MG63 (cell line): ENCODE results near the gene DNAH10. TPM values are rescaled to one million over a fixed set of nuclear protein-coding genes. Genes with fewer than 3 reads are reported as not detected.

Experiments
- DNase-seq: peaks from one replicate; pipeline ENCODE4 v3.0.0-alpha.2; 2020
- H3K27me3 ChIP-seq: fragments of 250-450 bp; sonication (Bioruptor Pico); 2 replicates; pipeline ENCODE4 v1.5.1; 2020; ENCODE audit warnings: mild to moderate bottlenecking, moderate library complexity
- H3K36me3 ChIP-seq: fragments of 250-450 bp; sonication (Bioruptor Pico); 2 replicates; pipeline ENCODE4 v1.5.1; 2020; ENCODE audit warnings: mild to moderate bottlenecking, moderate library complexity
- H3K4me3 ChIP-seq: fragments of 250-450 bp; sonication (Bioruptor Pico); 2 replicates; pipeline ENCODE4 v1.5.1; 2020; ENCODE audit warnings: mild to moderate bottlenecking, moderate library complexity
- H3K9me3 ChIP-seq: fragments of 250-450 bp; sonication (Bioruptor Pico); 2 replicates; pipeline ENCODE4 v1.5.1; 2020; ENCODE audit warnings: mild to moderate bottlenecking, moderate library complexity
- total RNA-seq: library from RNA; depleted of rRNA; stranded (reverse); fragments of >200 nt; shearing (Covaris generic); gene quantifications from 2 replicates; pipeline ENCODE4 v1.2.3, GENCODE V29; 2014; ENCODE audit warnings: low replicate concordance; rRNA removed

DNAH10 gene, protein sequence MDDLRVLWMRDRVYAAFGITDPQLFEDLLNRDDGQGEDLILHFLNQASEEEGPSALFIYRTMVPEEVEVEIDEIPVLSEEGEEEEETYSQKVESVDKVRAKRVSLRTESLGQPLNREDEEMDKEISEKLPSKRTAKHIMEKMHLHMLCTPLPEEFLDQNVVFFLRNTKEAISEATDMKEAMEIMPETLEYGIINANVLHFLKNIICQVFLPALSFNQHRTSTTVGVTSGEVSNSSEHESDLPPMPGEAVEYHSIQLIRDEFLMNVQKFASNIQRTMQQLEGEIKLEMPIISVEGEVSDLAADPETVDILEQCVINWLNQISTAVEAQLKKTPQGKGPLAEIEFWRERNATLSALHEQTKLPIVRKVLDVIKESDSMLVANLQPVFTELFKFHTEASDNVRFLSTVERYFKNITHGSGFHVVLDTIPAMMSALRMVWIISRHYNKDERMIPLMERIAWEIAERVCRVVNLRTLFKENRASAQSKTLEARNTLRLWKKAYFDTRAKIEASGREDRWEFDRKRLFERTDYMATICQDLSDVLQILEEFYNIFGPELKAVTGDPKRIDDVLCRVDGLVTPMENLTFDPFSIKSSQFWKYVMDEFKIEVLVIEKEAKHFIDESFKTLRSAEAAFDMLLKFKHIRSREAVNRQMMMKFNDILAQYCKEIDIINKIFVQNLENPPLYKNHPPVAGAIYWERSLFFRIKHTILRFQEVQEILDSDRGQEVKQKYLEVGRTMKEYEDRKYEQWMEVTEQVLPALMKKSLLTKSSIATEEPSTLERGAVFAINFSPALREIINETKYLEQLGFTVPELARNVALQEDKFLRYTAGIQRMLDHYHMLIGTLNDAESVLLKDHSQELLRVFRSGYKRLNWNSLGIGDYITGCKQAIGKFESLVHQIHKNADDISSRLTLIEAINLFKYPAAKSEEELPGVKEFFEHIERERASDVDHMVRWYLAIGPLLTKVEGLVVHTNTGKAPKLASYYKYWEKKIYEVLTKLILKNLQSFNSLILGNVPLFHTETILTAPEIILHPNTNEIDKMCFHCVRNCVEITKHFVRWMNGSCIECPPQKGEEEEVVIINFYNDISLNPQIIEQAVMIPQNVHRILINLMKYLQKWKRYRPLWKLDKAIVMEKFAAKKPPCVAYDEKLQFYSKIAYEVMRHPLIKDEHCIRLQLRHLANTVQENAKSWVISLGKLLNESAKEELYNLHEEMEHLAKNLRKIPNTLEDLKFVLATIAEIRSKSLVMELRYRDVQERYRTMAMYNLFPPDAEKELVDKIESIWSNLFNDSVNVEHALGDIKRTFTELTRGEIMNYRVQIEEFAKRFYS (N-terminal part only)
- total RNA-seq: 0.25 and 0.40 TPM in 2 replicates

DNA sequence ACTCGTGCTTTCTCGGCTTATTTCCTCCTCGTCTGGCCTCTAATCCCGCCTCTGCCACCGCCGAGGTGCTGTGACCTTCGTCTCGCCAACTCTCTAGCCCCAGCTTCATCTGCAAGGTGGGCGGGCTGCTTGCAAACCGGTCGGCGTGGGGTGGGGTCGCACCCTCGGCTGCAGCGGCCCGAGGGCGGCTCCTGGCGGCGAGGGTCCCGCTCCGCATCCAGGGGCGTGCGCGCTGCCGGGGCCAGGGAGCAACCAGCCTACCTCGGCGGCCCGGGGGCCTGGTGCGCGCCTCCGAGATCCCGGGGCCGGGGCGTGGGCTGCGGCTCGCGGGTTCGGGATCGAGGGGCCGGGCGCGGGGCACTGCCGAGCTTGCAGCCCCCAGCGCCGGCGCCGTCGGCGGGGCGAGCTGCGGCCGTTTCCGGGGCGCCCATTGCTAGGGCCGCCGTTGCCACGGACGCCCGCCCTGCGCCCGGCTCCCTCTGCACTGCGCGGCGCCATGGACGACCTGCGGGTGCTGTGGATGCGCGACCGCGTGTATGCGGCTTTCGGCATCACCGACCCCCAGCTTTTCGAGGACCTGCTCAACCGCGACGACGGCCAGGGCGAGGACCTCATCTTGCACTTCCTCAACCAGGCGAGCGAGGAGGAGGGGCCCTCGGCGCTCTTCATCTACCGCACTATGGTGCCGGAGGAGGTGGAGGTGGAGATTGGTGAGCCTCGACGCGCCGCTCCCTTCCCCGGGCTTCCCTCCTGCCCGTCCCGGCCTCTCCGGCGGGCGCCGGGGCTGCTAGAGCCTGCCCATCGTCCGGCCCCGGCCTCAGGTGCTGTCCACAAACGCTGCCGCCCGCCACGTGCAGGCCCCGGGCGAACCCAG lies at the start of gene DNAH10:
Gene DNAH10 (plus strand): TSS at position 461 of the 874 bp plus-strand sequence. CDS start 36 bp downstream, at position 497.
- no peaks in the 10 kb centered on the region for H3K36me3 ChIP-seq
- no peak within 1 kb of the TSS for H3K4me3 ChIP-seq
- no peaks in the 10 kb centered on the region for H3K9me3 ChIP-seq
- H3K27me3 ChIP-seq: no peaks in the 10 kb centered on the region
- no peak for DNase-seq

DNA sequence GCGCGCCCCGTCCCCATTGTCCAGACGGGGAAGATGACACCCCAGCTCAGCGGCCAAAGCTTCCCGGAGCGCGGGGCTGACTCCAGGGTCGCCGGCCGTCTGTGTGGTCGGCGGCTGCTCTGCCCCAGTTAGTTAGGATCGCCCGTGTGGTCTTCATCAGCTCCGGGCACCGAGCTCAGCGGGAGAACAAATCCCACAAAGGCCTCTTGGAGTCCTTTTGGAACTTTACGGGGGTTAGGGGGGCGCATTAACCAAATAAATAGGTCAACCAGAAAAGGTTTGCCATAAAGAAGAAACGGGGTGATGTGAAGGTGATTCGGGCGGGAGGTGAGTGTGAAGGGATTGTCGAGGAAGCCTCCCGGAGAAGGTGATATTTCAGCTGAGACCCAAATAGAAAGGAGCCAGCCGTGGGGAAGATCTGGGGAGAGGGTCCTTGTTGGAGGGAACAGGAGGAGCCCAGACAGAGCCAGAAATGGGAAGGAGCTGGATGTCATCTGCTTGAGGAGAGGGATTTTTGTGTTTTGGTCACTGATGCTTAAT lies 49.3 kb upstream of the DNAH10 start:
- no peak for DNase-seq
- H3K9me3 ChIP-seq: no peaks in the 10 kb centered on the region
- peak overlapping the region; percentile 83 for H3K4me3 ChIP-seq
- H3K27me3 ChIP-seq: no peaks in the 10 kb centered on the region
- H3K36me3 ChIP-seq: peaks cover 3% of the 10 kb centered on the region; the same call in 1 of the 2 replicates

DNA sequence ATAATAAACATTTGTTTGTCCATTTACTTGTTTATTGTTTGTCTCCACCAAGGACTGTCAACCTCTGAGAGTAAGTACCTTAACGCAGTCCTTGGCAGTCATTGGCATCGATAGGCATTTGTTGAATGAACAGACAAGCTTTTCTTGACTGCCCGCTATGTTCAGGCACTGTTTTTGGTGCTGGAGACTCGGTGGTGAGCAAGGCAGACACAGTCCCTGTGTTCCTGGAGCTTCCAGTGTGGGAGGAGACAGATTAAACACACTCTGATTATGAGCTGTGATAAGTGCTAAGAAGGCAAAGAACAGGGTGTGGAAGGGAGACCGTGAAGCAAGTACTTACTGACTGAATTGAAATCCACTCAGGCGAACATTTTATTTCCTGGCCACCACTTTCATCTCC lies 48.7 kb upstream of the DNAH10 start:
- DNase-seq: no peak
- H3K27me3 ChIP-seq: no peaks in the 10 kb centered on the region
- H3K36me3 ChIP-seq: peaks cover 3% of the 10 kb centered on the region
- no peaks in the 10 kb centered on the region for H3K9me3 ChIP-seq
- H3K4me3 ChIP-seq: peak overlapping the region; percentile 83

DNA sequence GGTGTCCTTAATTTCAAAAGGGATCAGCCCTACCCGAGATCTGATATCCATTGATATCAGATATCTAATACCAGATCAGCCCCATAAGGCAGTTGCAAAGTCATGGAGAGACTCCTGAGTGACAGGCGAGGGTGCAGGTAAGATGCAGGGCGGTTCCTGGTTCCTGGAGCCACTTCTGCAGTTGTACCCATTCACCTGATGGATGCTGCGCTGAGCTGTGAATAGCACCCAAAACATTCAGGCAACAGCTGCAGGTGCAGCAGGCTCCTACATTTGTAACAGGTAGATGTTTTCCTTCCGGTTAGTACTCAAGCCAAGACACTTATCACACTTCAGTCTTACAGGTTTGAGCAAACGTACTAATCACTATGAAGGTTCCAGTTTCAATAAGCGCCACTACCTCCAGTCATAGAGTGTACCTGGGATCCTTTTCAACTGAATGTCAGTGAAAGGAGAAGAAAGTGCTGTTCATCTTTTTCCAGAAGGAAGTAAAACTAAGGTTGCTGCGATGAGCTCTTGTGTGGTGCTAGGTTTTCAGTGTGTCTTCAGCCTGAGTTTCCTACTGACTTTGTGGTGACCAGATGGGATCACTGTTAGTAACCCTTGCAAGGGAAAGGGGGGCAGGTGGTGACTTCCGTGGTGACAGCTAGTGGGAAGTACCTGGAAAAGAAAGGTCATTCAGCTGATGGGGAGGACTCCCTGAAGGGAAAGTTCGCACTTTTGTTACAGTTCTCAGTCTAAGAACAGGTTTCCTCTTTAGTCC lies 48.1 kb upstream of the DNAH10 start:
- Histone ChIP-seq H3K9me3 (no peaks in the 10 kb centered on the region), H3K36me3 (peaks cover 9% of the 10 kb centered on the region), H3K4me3 (no peak overlapping the region), H3K27me3 (no peaks in the 10 kb centered on the region)
- no peak for DNase-seq

DNA sequence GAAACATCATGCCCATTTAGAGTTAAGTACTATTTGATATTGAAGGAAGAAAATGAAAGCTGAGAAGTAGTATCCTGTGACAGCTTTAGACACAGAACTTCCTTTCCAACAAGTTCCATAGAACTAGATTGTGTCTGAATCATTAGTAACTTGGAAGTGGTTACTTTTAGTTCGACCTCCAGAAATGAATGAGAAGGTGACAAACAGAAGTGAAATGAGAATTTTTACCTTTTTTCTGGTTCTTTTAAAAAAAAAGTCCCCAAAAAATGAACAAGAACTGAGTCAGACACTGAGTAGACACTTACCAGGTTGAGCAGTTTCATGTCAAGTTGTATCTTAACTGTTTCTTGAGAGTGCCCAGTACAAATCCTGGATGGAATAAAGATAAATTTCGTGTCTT lies 46.9 kb upstream of the DNAH10 start:
- H3K36me3 ChIP-seq: peaks cover 14% of the 10 kb centered on the region
- no peak for DNase-seq
- no peaks in the 10 kb centered on the region for H3K9me3 ChIP-seq
- H3K27me3 ChIP-seq: no peaks in the 10 kb centered on the region
- no peak overlapping the region for H3K4me3 ChIP-seq

DNA sequence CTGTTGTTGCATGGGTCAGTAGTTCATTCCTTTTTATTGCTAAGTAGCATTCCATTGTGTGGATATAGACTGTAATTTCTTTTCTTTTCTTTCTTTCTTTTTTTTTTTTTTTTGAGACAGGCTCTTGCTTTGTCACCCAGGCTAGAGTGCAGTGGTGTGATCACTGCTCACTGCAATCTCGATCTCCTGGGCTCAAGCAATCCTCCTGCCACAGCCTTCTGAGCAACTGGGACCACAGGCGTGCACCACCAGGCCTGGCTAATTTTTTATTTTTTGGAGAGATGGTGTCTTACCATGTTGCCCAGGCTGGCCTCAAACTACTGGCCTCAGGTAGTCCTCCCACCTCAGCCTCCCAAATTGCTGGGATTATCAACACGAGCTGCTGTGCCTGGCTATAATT lies 44.8 kb upstream of the DNAH10 start:
- H3K9me3 ChIP-seq: no peaks in the 10 kb centered on the region
- peaks cover 26% of the 10 kb centered on the region for H3K36me3 ChIP-seq
- H3K4me3 ChIP-seq: no peak overlapping the region
- H3K27me3 ChIP-seq: no peaks in the 10 kb centered on the region
- no peak for DNase-seq

DNA sequence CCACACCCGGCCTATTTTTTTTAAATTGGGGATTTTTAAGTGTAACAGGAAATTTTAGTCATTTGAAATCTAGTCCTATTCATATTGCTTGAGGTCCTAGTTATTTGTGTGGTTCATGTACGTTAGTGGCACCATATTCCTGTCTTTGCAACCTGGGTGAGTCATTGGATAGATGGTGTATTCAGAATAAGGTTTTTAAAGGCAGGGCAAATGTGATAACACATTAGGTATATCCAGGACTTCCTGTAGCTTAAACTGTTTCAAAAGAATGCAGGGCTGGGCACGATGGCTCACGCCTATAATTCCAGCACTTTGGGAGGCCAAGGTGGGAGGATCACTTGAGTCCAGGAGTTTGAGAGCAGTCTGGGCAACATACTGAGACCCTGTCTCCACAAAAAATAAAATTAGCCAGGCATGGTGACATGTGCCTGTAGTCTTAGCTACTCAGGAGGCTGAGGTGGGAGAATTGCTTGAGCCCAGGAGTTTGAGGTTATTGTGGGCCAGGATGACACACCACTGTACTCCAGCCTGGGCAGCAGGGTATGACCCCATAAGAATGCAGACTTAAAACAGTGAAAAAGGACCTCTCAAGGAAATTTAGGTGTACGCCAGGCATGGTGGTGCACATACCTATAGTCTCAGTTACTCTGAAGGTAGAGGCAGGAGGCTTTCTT lies 41.8 kb upstream of the DNAH10 start:
- Histone ChIP-seq H3K27me3 (no peaks in the 10 kb centered on the region), H3K36me3 (peaks cover 26% of the 10 kb centered on the region), H3K9me3 (no peaks in the 10 kb centered on the region), H3K4me3 (no peak overlapping the region)
- no peak for DNase-seq

DNA sequence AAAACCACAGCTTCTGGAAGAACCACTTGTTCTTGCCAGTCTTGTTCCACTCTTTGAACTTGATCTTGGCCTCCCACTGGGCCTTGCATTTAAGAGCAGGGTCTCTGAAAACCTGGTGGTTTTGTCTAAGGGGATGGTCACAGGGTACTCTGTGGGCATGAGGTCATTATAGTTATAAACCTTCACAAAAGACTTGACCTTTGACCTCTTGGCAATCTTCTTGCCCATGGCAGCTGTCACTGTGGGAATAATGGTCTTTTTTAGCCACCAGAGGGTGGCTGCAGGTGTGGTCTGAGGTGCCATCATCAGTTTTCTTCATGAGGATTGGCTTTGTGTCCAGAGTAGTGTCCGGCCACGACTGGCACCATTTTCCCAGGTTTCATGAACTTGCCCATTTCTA lies 40.9 kb upstream of the DNAH10 start:
- Histone ChIP-seq H3K4me3 (no peak overlapping the region), H3K27me3 (no peaks in the 10 kb centered on the region), H3K9me3 (no peaks in the 10 kb centered on the region), H3K36me3 (peaks cover 32% of the 10 kb centered on the region)
- no peak for DNase-seq

DNA sequence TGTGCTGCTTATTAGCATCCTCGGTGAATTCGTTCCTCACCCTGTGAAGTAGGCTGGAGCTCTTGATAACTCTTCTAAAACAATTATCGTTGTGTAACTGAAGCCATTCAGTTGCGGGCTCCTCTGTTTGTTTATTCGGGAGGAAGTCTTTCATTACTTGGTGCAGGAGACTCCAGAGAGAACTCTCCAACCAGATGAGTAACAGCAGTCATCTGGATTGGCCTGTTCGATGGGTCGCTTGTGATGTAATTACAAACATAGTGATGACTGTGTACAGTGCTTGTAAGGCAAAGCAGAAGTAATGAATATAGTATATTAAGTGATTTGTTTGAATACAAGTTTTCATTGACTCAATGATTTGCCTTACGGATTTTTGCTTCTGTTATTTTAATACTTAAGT lies 39.1 kb upstream of the DNAH10 start:
- Histone ChIP-seq H3K36me3 (peaks cover 44% of the 10 kb centered on the region), H3K9me3 (no peaks in the 10 kb centered on the region), H3K27me3 (no peaks in the 10 kb centered on the region), H3K4me3 (no peak overlapping the region)
- DNase-seq: no peak

DNA sequence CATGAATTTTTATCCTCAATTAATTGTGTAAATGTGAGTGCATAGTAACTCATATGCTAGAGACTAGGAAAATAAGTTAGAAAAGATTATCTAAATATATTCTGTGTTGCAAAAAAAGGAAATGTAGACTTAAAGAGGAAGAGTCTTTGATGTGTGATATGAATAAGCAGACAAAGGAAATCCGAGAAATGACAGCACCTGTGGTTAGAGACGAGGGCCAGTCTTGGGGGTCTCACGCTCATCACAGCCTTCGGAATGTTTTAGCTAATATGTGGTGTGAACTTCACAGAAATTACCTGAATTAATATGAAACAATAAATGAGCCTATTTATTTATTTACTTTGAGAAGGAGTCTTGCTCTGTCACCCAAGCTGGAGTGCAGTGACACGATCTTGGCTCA lies 38.3 kb upstream of the DNAH10 start:
- H3K4me3 ChIP-seq: no peak overlapping the region
- no peaks in the 10 kb centered on the region for H3K9me3 ChIP-seq
- no peaks in the 10 kb centered on the region for H3K27me3 ChIP-seq
- peaks cover 39% of the 10 kb centered on the region for H3K36me3 ChIP-seq
- no peak for DNase-seq

DNA sequence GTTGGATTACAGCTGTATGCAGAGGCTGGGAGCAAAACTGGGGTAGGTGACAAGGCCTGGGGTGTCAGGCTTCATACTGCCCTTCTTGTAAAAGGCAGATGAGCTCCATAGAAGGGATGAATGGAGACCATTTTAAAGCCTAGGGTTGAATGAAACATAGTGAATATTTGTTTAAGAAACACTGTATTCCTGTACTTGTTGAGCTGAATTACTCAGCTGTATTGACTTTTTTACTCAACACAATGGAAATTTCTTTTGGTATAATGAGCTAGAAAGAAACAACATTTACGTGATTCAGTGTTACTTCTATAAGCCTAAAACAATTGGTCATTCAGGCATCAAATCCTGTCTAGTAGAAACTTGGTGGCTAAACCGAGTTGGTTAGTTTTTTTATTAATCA lies 35.9 kb upstream of the DNAH10 start:
- Histone ChIP-seq H3K4me3 (no peak overlapping the region), H3K27me3 (no peaks in the 10 kb centered on the region), H3K36me3 (peaks cover 36% of the 10 kb centered on the region), H3K9me3 (no peaks in the 10 kb centered on the region)
- no peak for DNase-seq

DNA sequence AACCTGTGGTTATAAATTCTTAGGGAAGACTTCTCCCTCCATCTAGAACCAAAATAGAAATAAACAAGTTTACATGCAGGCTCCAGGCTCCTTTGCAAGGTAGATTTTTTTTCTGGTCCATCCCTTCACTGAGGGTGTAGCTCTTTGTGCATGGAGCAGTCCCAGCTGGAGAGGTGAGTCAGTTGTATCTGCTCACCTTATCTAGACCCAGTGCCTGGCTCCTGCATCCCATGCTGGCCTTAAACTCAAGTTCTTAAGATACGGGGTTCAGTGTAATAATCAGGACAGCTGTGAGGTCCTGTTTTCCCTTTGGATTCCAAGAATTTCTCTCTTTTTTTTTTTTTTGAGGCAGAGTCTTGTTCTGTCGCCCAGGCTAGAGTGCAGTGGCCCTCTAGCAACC lies 35.1 kb upstream of the DNAH10 start:
- H3K4me3 ChIP-seq: no peak overlapping the region
- DNase-seq: no peak
- H3K27me3 ChIP-seq: no peaks in the 10 kb centered on the region
- peaks cover 36% of the 10 kb centered on the region for H3K36me3 ChIP-seq
- H3K9me3 ChIP-seq: no peaks in the 10 kb centered on the region

DNA sequence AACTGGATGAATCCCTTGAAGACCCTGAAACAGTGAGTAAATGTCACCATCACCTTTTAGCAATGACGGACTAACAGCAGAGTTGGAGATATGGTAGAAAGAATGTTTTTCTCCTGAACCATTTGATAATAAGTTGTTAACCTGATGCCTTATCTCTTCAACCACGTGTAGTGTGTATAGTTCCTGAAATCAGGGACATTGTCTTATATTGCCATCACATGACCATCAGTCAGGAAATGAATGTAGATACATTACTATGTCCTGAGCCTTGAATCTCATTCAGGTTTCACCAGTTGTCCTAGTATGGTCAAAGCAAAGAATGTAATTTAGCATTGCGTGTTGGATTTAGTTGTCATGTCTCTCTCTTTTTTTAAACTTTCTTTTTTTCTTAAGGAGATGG lies 34.2 kb upstream of the DNAH10 start:
- Histone ChIP-seq H3K27me3 (no peaks in the 10 kb centered on the region), H3K4me3 (no peak overlapping the region), H3K36me3 (peaks cover 32% of the 10 kb centered on the region), H3K9me3 (no peaks in the 10 kb centered on the region)
- no peak for DNase-seq

DNA sequence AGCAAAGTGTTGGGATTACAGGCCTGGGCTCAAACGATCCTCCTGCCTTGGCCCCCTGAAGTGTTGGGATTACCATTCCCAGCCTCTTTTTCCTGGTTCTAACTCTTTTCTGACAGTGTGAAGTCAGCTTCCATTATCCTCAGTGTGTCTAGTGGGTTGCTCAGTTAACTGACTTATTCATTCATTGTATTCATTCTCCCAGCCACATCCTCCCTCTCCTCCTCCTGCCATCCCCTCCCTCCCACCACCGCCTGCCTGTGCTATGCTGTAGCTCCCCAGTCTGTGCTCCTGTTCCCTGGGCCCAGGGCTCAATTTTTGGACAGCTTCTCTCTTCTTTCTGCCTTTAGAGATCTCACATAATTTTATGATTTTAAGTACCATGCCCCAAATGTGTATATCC lies 30.5 kb upstream of the DNAH10 start:
- Histone ChIP-seq H3K27me3 (no peaks in the 10 kb centered on the region), H3K9me3 (no peaks in the 10 kb centered on the region), H3K36me3 (peaks cover 25% of the 10 kb centered on the region), H3K4me3 (no peak overlapping the region)
- no peak for DNase-seq

DNA sequence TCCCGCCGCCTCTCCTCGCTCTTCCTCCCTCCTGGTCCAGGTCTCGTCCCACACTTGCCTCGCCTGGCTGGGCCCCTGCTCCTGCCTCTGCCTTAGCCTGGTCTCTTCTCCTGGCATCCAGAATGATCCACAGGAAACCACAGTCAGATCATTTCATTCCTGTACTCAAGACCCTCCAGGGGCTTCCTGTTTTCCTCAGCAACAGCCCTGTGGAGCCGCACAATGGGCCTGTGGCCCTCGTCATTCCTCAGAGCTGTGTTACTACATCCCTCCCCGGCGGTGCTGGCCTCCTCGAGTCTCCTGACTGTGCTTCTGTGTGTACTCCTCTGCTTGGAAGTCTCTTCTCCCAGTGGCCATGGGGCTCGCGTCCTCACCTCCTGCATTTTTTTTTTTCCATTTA lies 29.9 kb upstream of the DNAH10 start:
- peaks cover 21% of the 10 kb centered on the region for H3K36me3 ChIP-seq
- DNase-seq: no peak
- H3K4me3 ChIP-seq: no peak overlapping the region
- no peaks in the 10 kb centered on the region for H3K9me3 ChIP-seq
- H3K27me3 ChIP-seq: no peaks in the 10 kb centered on the region
